ENCODE results near the gene AQP6. TPM values are rescaled to one million over a fixed set of nuclear protein-coding genes. Genes with fewer than 3 reads are reported as not detected.
A peak's percentile ranks its signal among the peaks of the same experiment; 100 is the strongest.

The AQP6 gene
- total and polyA plus RNA-seq, 8 donors, result 0.06 to 0.31 (median 0.14) TPM; not detected in 4

DNA sequence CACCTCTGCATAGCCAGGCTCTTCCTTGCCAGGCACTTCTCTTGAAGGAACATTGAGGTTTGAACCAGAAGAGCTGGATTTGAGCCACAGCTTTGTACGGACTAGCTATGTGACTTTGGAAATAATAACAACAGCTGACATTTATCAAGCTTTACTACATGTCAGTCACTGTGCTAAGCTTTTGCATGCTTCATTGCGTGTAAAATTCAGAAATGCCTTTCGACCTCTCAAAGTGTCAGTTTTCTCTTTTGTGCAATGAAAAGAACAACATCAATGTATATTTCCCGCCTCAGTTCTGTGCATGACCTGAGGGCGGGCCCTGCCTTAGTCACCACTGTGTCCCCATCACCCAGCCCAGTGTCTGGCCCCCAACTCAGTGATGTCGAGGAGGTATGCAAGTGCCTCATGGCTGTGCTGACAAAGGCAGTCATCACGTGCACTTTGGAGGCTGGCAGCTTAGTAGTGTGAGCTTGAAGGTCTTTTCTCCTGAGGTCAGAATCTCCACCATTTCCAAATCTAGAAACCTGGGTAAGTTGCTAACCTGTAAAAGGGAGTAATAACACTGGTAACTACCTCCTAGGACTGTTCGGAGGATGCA, 40.1 kb upstream of the AQP6 start:
- DNase-seq (no peak), ATAC-seq (no peak), FAIRE-seq (no peak)
- intact Hi-C loops (cut with DNase I), result no loop called here
- no peaks in the 10 kb centered on the region for H3K36me3 ChIP-seq
- no peak overlapping the region for H3K4me3 ChIP-seq
- WGBS, 2 donors, result 78 to 80% methylated on average over 8 of the region's 8 CpGs
- H3K27ac ChIP-seq, result no peak overlapping the region
- no peaks in the 10 kb centered on the region for H3K27me3 ChIP-seq
- H3K9me3 ChIP-seq, result no peaks in the 10 kb centered on the region
- peaks cover 0 to 1% (median 0%) of the 10 kb centered on the region in 3 donors for H3K4me1 ChIP-seq
- TF ChIP-seq, protein P1, sequence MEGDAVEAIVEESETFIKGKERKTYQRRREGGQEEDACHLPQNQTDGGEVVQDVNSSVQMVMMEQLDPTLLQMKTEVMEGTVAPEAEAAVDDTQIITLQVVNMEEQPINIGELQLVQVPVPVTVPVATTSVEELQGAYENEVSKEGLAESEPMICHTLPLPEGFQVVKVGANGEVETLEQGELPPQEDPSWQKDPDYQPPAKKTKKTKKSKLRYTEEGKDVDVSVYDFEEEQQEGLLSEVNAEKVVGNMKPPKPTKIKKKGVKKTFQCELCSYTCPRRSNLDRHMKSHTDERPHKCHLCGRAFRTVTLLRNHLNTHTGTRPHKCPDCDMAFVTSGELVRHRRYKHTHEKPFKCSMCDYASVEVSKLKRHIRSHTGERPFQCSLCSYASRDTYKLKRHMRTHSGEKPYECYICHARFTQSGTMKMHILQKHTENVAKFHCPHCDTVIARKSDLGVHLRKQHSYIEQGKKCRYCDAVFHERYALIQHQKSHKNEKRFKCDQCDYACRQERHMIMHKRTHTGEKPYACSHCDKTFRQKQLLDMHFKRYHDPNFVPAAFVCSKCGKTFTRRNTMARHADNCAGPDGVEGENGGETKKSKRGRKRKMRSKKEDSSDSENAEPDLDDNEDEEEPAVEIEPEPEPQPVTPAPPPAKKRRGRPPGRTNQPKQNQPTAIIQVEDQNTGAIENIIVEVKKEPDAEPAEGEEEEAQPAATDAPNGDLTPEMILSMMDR (IDR thresholded peaks at IDR 0.05), result no peak

DNA sequence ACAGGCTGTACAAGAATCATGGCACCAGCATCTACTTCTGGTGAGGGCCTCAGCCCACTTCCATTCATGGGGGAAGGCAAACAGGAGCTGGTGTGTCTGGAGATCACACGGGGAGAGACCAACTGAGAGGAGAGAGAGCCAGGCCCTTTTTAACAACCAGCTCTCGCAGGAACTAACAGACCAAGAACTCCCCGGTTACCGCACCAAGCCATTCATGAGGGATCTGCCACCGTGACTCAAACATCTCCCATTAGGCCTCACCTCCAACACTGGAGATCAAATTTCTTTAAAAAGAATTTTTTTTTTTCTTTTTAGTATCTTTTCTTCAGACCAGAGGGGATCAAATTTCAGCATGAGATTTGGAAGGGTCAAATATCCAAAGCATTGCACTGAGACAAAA, 39.0 kb upstream of the AQP6 start:
- intact Hi-C loops (cut with DNase I), result no loop called here
- no peaks in the 10 kb centered on the region for H3K36me3 ChIP-seq
- no peaks in the 10 kb centered on the region for H3K9me3 ChIP-seq
- no peak for ATAC-seq
- no peak for FAIRE-seq
- peaks cover 0 to 4% (median 0%) of the 10 kb centered on the region in 3 donors for H3K4me1 ChIP-seq
- TF ChIP-seq, protein P1 (IDR thresholded peaks at IDR 0.05), result no peak
- no peak for DNase-seq
- WGBS, 2 donors, result 80 to 84% methylated on average over 5 of the region's 5 CpGs
- H3K27me3 ChIP-seq, result no peaks in the 10 kb centered on the region
- H3K27ac ChIP-seq, result no peak overlapping the region
- H3K4me3 ChIP-seq, result no peak overlapping the region

DNA sequence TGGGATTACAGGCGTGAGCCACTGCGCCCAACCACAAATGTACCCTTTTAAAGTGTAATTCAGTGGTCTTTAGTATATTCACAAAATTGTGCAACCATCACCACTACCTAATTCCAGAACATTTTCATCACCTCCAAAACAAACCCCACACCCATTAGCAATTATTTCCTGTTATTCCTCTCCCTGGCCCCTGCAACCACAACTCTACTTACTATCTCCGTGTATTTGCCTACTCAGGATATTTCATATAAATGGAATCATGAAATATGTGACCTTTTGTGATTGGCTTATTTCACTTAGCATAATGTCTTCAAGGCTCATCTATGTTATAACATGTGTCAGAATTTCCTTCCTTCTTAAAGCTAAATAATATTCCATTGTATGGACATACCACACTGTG, 38.2 kb upstream of the AQP6 start:
- no peaks in the 10 kb centered on the region for H3K9me3 ChIP-seq
- no peak overlapping the region for H3K27ac ChIP-seq
- H3K36me3 ChIP-seq, result no peaks in the 10 kb centered on the region
- no peak for DNase-seq
- TF ChIP-seq, protein P1 (IDR thresholded peaks at IDR 0.05), result no peak
- FAIRE-seq, result no peak
- WGBS, 2 donors, result 83 to 91% methylated on average over 3 of the region's 3 CpGs
- no peak overlapping the region for H3K4me3 ChIP-seq
- H3K27me3 ChIP-seq, result no peaks in the 10 kb centered on the region
- intact Hi-C loops (cut with DNase I), result no loop called here
- peaks cover 0 to 4% (median 0%) of the 10 kb centered on the region in 3 donors for H3K4me1 ChIP-seq
- no peak for ATAC-seq

DNA sequence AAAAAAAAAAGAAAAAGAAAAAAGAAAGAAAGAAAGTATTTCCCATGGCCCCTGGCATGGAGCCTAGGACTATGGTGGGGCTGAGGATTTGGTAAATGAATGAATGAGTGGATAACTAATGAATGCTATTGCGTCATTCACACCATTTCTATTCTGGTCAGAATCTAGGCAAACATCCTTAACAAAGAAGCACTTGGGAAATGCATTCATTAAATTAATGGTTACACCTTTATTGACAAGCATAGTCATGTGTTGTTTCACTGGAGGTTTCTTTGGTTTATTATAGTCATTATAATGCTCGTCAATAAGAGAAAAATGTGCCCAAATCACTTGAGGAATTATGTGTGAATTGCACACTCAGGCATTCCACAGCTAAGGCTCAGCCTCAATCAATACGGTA, 35.8 kb upstream of the AQP6 start:
- TF ChIP-seq, protein P1 (IDR thresholded peaks at IDR 0.05), result no peak
- Histone ChIP-seq H3K4me3 (no peak overlapping the region), H3K4me1 (peaks cover 0 to 4% (median 0%) of the 10 kb centered on the region in 3 donors), H3K9me3 (no peaks in the 10 kb centered on the region), H3K36me3 (no peaks in the 10 kb centered on the region), H3K27me3 (no peaks in the 10 kb centered on the region), H3K27ac (peak overlapping the region in 1 of 4 donors; percentile 22)
- peak in 3 of 4 donors; percentile 33 to 60 (median 58) for ATAC-seq
- FAIRE-seq, result no peak
- DNase-seq, result peak in 1 of 6 donors; percentile 30
- WGBS, 2 donors, result 53 to 60% methylated on average over 3 of the region's 3 CpGs
- intact Hi-C loops (cut with DNase I), result no loop called here

DNA sequence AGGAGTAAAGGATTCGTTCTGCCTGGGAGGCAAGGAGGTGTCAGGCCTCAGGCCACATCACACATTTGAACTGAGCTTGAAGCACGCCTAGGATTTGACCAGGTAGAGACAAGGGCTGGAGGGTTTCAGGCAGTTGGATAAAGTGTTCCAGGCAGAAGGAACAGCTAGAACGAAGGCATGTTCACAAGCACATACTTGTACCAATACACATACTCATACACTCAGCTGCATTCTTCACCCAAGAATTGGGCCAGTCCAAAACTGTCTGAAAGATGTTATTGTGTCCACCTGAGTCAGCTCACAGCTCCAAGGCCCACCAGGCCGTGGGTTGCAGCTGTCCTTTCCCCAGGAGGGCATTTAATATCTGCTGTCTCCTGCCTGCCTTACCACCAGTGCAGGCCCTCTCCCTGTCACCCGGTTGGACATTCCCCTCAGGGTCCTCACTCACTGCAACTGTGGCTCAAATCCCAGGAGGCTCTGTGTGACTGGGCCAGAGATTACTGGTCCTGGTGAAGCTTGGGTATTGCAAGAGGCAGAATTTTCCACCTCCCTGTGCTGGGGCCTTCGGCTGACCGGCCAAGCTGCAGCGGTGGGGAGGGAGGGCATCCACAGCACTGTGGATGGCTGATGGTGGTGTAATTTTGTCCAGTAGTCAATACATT, 35.0 kb upstream of the AQP6 start:
- intact Hi-C loops (cut with DNase I), result no loop called here
- H3K4me1 ChIP-seq, result peaks cover 0 to 4% (median 0%) of the 10 kb centered on the region in 3 donors
- H3K4me3 ChIP-seq, result no peak overlapping the region
- H3K9me3 ChIP-seq, result no peaks in the 10 kb centered on the region
- DNase-seq (no peak), FAIRE-seq (no peak), ATAC-seq (peak in 1 of 4 donors; percentile 9)
- no peaks in the 10 kb centered on the region for H3K36me3 ChIP-seq
- WGBS, 2 donors, result 66 to 68% methylated on average over 8 of the region's 8 CpGs
- H3K27me3 ChIP-seq, result no peaks in the 10 kb centered on the region
- TF ChIP-seq, protein P1 (IDR thresholded peaks at IDR 0.05), result no peak
- H3K27ac ChIP-seq, result peak overlapping the region in 2 of 4 donors; percentile 15 to 22
